22Rv1 (cell line): ENCODE measurements around the gene VPS35L.

Source experiments
- H3K27ac ChIP-seq: fragments of 450-650 bp; 2 replicates; pipeline ENCODE4 v1.5.1; 2017
- ZFX ChIP-seq: fragments of 450-650 bp; IDR thresholded peaks from 2 replicates; pipeline ENCODE4 v1.6.1; 2017; ENCODE audit warnings: antibody characterized with exemption, borderline replicate concordance
- TF ChIP-seq, protein P1 (sequence below): fragments of 450-650 bp; IDR thresholded peaks from 2 replicates; pipeline ENCODE4 v1.5.1; 2017; ENCODE audit warnings: mild to moderate bottlenecking

The VPS35L gene

GRCh38 chr16:19744670-19745069 is 189.2 kb downstream of the VPS35L start:
- no peak overlapping the region for H3K27ac ChIP-seq
- TF ChIP-seq, protein P1, sequence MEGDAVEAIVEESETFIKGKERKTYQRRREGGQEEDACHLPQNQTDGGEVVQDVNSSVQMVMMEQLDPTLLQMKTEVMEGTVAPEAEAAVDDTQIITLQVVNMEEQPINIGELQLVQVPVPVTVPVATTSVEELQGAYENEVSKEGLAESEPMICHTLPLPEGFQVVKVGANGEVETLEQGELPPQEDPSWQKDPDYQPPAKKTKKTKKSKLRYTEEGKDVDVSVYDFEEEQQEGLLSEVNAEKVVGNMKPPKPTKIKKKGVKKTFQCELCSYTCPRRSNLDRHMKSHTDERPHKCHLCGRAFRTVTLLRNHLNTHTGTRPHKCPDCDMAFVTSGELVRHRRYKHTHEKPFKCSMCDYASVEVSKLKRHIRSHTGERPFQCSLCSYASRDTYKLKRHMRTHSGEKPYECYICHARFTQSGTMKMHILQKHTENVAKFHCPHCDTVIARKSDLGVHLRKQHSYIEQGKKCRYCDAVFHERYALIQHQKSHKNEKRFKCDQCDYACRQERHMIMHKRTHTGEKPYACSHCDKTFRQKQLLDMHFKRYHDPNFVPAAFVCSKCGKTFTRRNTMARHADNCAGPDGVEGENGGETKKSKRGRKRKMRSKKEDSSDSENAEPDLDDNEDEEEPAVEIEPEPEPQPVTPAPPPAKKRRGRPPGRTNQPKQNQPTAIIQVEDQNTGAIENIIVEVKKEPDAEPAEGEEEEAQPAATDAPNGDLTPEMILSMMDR: no peak
- TF ChIP-seq ZFX: no peak

GRCh38 chr16:19745286-19746010 is 189.9 kb downstream of the VPS35L start:
- no peak overlapping the region for H3K27ac ChIP-seq
- TF ChIP-seq ZFX: no peak
- TF ChIP-seq, protein P1: no peak

- no peak overlapping the region for H3K27ac ChIP-seq
- TF ChIP-seq, protein P1: no peak
- TF ChIP-seq ZFX: no peak
Measured at GRCh38 chr16:19746561-19746960, 191.1 kb downstream of the VPS35L start.

- H3K27ac ChIP-seq: no peak overlapping the region
- TF ChIP-seq, protein P1: no peak
- TF ChIP-seq ZFX: no peak
Measured at GRCh38 chr16:19748389-19749168, 193.1 kb downstream of the VPS35L start.

GRCh38 chr16:19749571-19750080 is 194.1 kb downstream of the VPS35L start:
- TF ChIP-seq, protein P1: no peak
- TF ChIP-seq ZFX: no peak
- H3K27ac ChIP-seq: no peak overlapping the region
